Measurements from ENCODE around the gene SUPT16H. TPM values are rescaled to one million over a fixed set of nuclear protein-coding genes. Genes with fewer than 3 reads are reported as not detected.
"Not testable (repeated sequence)": the region's sequence is repeated elsewhere in the genome, so short reads cannot be mapped to it uniquely, and the experiment has no call there.

The SUPT16H gene
- total and polyA plus RNA-seq, 2 of the 8 experiments (the other 6 are each of a cell fraction or from before 2014, with no cell fraction given): 138 to 201 TPM

DNA sequence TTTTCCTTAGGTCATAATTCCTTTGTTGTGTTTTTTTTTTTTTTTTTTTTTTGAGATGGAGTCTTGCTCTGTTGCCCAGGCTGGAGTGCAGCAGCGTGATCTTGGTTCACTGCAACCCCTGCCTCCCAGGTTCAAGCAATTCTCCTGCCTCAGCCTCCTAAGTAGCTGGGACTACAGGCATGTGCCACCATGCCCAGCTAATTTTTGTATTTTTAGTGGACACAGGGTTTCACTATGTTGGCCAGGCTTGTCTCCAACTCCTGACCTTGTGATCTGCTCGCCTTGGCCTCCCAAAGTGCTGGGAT is 81.0 kb downstream of the SUPT16H start:
- not testable (repeated sequence) for H4K91ac ChIP-seq (replicated peaks; ENCODE audit: insufficient read length, low read length); FAIRE-seq

More for the DNA sequence above, 81.0 kb downstream of the SUPT16H start:
- H3K4me1 ChIP-seq (replicated peaks in 1 of 4; ENCODE audit: control insufficient read depth in 3 of 4, insufficient read depth in 4 of 4, low read length in 3 of 4); H2BK120ac ChIP-seq (replicated peaks; ENCODE audit: low read depth, low read length); H3K4ac ChIP-seq (replicated peaks; ENCODE audit: insufficient read length, low read depth, low read length); DNase-seq (ENCODE audit: low read depth in 1 of 2, low spot score in 2 of 2); H2BK12ac ChIP-seq (ENCODE audit: low read depth, low read length); H4K5ac ChIP-seq (ENCODE audit: insufficient read length, low read depth, low read length); H2BK20ac ChIP-seq (ENCODE audit: low read length); H3K27ac ChIP-seq (ENCODE audit: low read depth, low read length); H3K56ac ChIP-seq (replicated peaks; ENCODE audit: insufficient read length, low read depth, low read length); H3K9me3 ChIP-seq (ENCODE audit: insufficient read depth in 2 of 2, low read depth in 1 of 2, low read length in 1 of 2); H3K18ac ChIP-seq (ENCODE audit: extremely low read depth, low read length); H2AFZ ChIP-seq (ENCODE audit: low read length); H3K79me2 ChIP-seq (ENCODE audit: control insufficient read depth in 1 of 2, insufficient read depth in 2 of 2, low read length in 2 of 2); H3K4me3 ChIP-seq (ENCODE audit: extremely low read depth in 1 of 4, insufficient read depth in 2 of 4, low read depth in 3 of 4, low read length in 4 of 4); H4K8ac ChIP-seq (ENCODE audit: extremely low read depth, insufficient read depth, low read length); H4K20me1 ChIP-seq (replicated peaks in 1 of 2; ENCODE audit: control insufficient read depth in 1 of 2, insufficient read depth in 2 of 2, low read length in 2 of 2); H3K23ac ChIP-seq (ENCODE audit: insufficient read length); H2BK5ac ChIP-seq (ENCODE audit: low read depth, low read length); H2BK15ac ChIP-seq (ENCODE audit: low read length); H3K23me2 ChIP-seq (ENCODE audit: low read depth, low read length); H3K9ac ChIP-seq (replicated peaks in 1 of 4; ENCODE audit: extremely low read depth in 1 of 4, low read depth in 3 of 4, low read length in 3 of 4); H2AK5ac ChIP-seq (ENCODE audit: low read depth, low read length); H3K4me2 ChIP-seq (ENCODE audit: insufficient read depth in 1 of 2, low read depth in 2 of 2, low read length in 2 of 2); H3K79me1 ChIP-seq (ENCODE audit: low read depth, low read length); H3K27me3 ChIP-seq (replicated peaks in 1 of 4; ENCODE audit: control insufficient read depth in 3 of 4, extremely low read depth in 1 of 4, insufficient read depth in 3 of 4, low read length in 3 of 4); H3K36me3 ChIP-seq (ENCODE audit: control insufficient read depth in 2 of 4, insufficient read depth in 4 of 4, low read length in 3 of 4); H3K14ac ChIP-seq (ENCODE audit: insufficient read length): not testable (repeated sequence)
- WGBS, 2 experiments (ENCODE audit: extremely low coverage in 1 of 2, insufficient coverage in 1 of 2, insufficient read length in 1 of 2, insufficient replicate concordance in 2 of 2, low coverage in 1 of 2, low lambda C conversion rate in 2 of 2, missing lambda C conversion rate in 1 of 2): 90% methylated on average over 1 of the region's 2 CpGs; no CpG with 5 or more reads in 1 of the 2 experiments
- POLR2A ChIA-PET (ENCODE audit: partially characterized antibody): interaction anchor here (0.6 to 1.2 kb wide), 3 partner anchors 9 to 47 kb away, joined by 3 to 4 read pairs (median 3); no protein-coding TSS in a partner anchor
- CTCF ChIA-PET (ENCODE audit: partially characterized antibody): interaction anchor here (0.7 to 2.2 kb wide), 2 partner anchors 18 to 25 kb away, joined by 3 to 6 read pairs; no protein-coding TSS in a partner anchor
